ENCODE measurements around the gene ADGRL1. TPM values are rescaled to one million over a fixed set of nuclear protein-coding genes. Genes with fewer than 3 reads are reported as not detected.

ADGRL1 gene
- total and polyA plus RNA-seq, 9 of the 15 experiments (the other 6 are each of a cell fraction or from before 2014, with no cell fraction given) = 0.14 to 37.0 (median 8.6) TPM

DNA sequence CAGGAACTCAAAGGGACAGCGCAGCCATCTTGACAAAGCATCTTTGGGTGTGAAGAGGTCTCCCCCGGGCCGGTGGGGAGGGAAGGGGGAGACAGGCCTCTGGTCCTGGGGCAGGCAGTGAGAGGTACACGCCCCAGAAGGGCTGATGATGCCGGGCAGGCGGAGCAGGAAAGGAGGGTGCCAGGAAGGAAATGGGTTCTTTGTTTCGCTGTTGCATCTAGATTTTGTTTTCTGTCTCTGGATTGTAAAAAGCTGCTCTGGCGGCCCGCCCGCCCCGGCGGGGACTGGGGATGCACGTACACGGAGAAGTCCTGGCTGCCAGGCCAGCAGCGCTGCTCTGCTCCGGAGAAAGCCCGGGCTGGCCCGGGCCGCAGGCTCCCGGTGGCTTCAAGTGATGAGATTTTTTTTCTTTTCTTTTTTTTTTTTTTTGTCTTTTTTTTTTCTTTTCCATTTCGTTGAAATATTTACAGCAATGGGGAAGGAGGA is 56.4 kb downstream of the ADGRL1 start:
- POLR2A ChIA-PET = no interaction called here
- Histone ChIP-seq H3K27me3 (ENCODE audit: control insufficient read depth in 2 of 2, insufficient read depth in 2 of 2, low read length in 2 of 2) (no peaks in the 10 kb centered on the region), H3K9me3 (replicated peaks; ENCODE audit: control insufficient read depth, insufficient read depth, low read depth, low read length) (no peaks in the 10 kb centered on the region), H2AFZ (ENCODE audit: low read depth, low read length) (no peak overlapping the region), H4K20me1 (replicated peaks; ENCODE audit: control insufficient read depth, insufficient read depth, low read length) (peaks cover 29% of the 10 kb centered on the region; the same call in 1 of the 2 replicates), H3K27ac (ENCODE audit: extremely low read depth, low read depth, low read length) (no peak overlapping the region), H3K9ac (ENCODE audit: insufficient read depth in 1 of 2, low read depth in 2 of 2, low read length in 2 of 2) (no peak overlapping the region), H3K4me3 (no peak overlapping the region), H3K9me1 (ENCODE audit: control insufficient read depth, insufficient read depth, low read length) (peaks cover 7% of the 10 kb centered on the region), H3K4me1 (replicated peaks in 1 of 2; ENCODE audit: control insufficient read depth in 2 of 2, insufficient read depth in 2 of 2, low read length in 2 of 2) (peaks cover 10 to 26% of the 10 kb centered on the region in 2 experiments; a peak in 3 of 5 replicates), H3K4me2 (ENCODE audit: insufficient read depth, low read length) (no peak overlapping the region), H3K36me3 (ENCODE audit: control insufficient read depth, insufficient read depth, low read length) (peaks cover 23% of the 10 kb centered on the region; the same call in 2 of the 3 replicates), H3K79me2 (ENCODE audit: control insufficient read depth, insufficient read depth, low read length) (peaks cover 4% of the 10 kb centered on the region; the same call in 1 of the 3 replicates)
- DNase-seq (ENCODE audit: extremely low read depth in 1 of 4, low spot score in 3 of 4) = no peak
- no peak for FAIRE-seq
- BruUV-seq (replicated peaks) = no TSS peak
- WGBS (ENCODE audit: insufficient coverage, low coverage, missing lambda C conversion rate) = 70% methylated on average over 13 of the region's 21 CpGs
- intact Hi-C loops (cut with micrococcal nuclease) (loop anchor here (10.0 kb wide), 1 partner anchor 255 kb away; no protein-coding TSS in a partner anchor), in situ Hi-C loops (cut with MboI) (no loop called here)
- TF ChIP-seq RBM22 (IDR thresholded peaks at IDR 0.05; ENCODE audit: low read depth, low read length, poor library complexity, severe bottlenecking) (peak; percentile 14), CBX3 (IDR thresholded peaks at IDR 0.05; ENCODE audit: borderline replicate concordance in 1 of 2, low read length in 2 of 2) (no peak)
- CTCF ChIA-PET (ENCODE audit: low intra/inter-chr PET ratio) = interaction anchor here (0.7 to 0.9 kb wide), 2 partner anchors 331 to 334 kb away, joined by 3 to 7 read pairs; no protein-coding TSS in a partner anchor
- ATAC-seq = no peak

DNA sequence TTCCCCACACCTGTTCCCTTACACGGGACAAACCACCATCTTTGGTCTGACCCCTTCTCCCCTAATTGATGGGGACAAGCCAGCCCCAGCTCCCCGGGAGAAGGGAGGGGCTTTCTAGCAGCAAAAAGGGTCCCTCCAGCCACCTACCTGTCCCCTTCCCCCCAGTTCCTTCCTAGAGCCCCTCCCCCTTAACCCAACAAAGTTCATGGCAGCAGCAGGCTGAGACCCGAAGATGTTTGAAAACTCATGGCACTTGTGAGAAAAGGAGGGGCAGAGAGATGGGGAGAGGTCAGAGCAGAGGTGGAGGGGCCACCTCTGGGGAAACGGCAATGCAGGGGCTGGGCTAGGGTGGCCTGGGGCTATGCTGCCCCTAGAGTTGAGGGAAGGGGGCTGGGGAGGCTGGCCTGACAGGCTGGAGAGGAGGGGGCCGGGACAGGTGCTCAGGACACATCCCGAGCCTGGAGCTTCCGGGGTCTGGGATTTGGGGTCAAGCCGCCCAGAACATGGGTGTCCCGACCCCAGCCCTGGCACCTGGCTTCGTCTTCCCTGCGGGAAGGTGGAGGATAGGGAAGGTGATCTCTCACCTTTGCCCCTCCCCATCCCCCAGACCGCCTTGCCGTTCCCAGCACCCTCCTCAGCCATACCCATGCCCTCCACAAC is 57.1 kb downstream of the ADGRL1 start:
- DNase-seq (ENCODE audit: extremely low read depth in 1 of 4, low spot score in 3 of 4) (no peak), FAIRE-seq (no peak), ATAC-seq (no peak)
- Histone ChIP-seq H3K79me2 (ENCODE audit: control insufficient read depth, insufficient read depth, low read length) (peaks cover 4% of the 10 kb centered on the region; the same call in 1 of the 3 replicates), H3K4me2 (ENCODE audit: insufficient read depth, low read length) (no peak overlapping the region), H3K4me3 (no peak overlapping the region), H3K4me1 (replicated peaks in 1 of 2; ENCODE audit: control insufficient read depth in 2 of 2, insufficient read depth in 2 of 2, low read length in 2 of 2) (peaks cover 10 to 26% of the 10 kb centered on the region in 2 experiments; a peak in 3 of 5 replicates), H2AFZ (ENCODE audit: low read depth, low read length) (no peak overlapping the region), H4K20me1 (replicated peaks; ENCODE audit: control insufficient read depth, insufficient read depth, low read length) (peaks cover 29% of the 10 kb centered on the region; the same call in 1 of the 2 replicates), H3K27ac (ENCODE audit: extremely low read depth, low read depth, low read length) (no peak overlapping the region), H3K36me3 (ENCODE audit: control insufficient read depth, insufficient read depth, low read length) (peaks cover 17% of the 10 kb centered on the region; the same call in 2 of the 3 replicates), H3K27me3 (ENCODE audit: control insufficient read depth in 2 of 2, insufficient read depth in 2 of 2, low read length in 2 of 2) (no peaks in the 10 kb centered on the region), H3K9me1 (ENCODE audit: control insufficient read depth, insufficient read depth, low read length) (peaks cover 7% of the 10 kb centered on the region), H3K9me3 (replicated peaks; ENCODE audit: control insufficient read depth, insufficient read depth, low read depth, low read length) (no peaks in the 10 kb centered on the region), H3K9ac (ENCODE audit: insufficient read depth in 1 of 2, low read depth in 2 of 2, low read length in 2 of 2) (no peak overlapping the region)
- POLR2A ChIA-PET = interaction anchor here (0.7 to 1.3 kb wide), 4 partner anchors 9 to 257 kb away, joined by 3 to 10 read pairs (median 4); partner anchors contain the start of gene ASF1B
- 76% methylated on average over 12 of the region's 13 CpGs for WGBS (ENCODE audit: insufficient coverage, low coverage, missing lambda C conversion rate)
- TF ChIP-seq LEF1 (IDR thresholded peaks at IDR 0.05) (no peak), FIP1L1 (IDR thresholded peaks at IDR 0.05; ENCODE audit: low read depth, low read length, poor library complexity, severe bottlenecking) (no peak)
- TF ChIP-seq, protein P1, sequence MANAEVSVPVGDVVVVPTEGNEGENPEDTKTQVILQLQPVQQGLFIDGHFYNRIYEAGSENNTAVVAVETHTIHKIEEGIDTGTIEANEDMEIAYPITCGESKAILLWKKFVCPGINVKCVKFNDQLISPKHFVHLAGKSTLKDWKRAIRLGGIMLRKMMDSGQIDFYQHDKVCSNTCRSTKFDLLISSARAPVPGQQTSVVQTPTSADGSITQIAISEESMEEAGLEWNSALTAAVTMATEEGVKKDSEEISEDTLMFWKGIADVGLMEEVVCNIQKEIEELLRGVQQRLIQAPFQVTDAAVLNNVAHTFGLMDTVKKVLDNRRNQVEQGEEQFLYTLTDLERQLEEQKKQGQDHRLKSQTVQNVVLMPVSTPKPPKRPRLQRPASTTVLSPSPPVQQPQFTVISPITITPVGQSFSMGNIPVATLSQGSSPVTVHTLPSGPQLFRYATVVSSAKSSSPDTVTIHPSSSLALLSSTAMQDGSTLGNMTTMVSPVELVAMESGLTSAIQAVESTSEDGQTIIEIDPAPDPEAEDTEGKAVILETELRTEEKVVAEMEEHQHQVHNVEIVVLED (CRISPR knock-in tag; IDR thresholded peaks at IDR 0.05) = no peak
- CTCF ChIA-PET (ENCODE audit: low intra/inter-chr PET ratio) = interaction anchor here (0.7 to 2.0 kb wide), 3 partner anchors 199 to 872 kb away, joined by 4 to 12 read pairs (median 7); no protein-coding TSS in a partner anchor
- no TSS peak for BruUV-seq (replicated peaks)
- intact Hi-C loops (cut with micrococcal nuclease) = loop anchor here (10.0 kb wide), 1 partner anchor 256 kb away; no protein-coding TSS in a partner anchor
- in situ Hi-C loops (cut with MboI) = no loop called here
